GM18858 (cell line): ENCODE measurements around the gene ATXN2.
"Not testable (repeated sequence)": the region's sequence is repeated elsewhere in the genome, so short reads cannot be mapped to it uniquely, and the experiment has no call there.

Source experiments
- ATAC-seq: cut with Tn5 transposase; IDR thresholded peaks from one replicate; pipeline ENCODE4 v1.9.1; 2021; ENCODE audit not compliant: unreplicated experiment

The ATXN2 gene

GRCh38 chr12:111578276-111578970, 20.7 kb downstream of the ATXN2 start:
- ATAC-seq: no peak

- no peak for ATAC-seq
Measured at GRCh38 chr12:111574797-111575443, 24.2 kb downstream of the ATXN2 start.

- no peak for ATAC-seq
Measured at GRCh38 chr12:111573476-111573875, 25.6 kb downstream of the ATXN2 start.

- ATAC-seq: no peak
Measured at GRCh38 chr12:111570084-111570961, 28.8 kb downstream of the ATXN2 start.

GRCh38 chr12:111569363-111570083, 29.6 kb downstream of the ATXN2 start:
- no peak for ATAC-seq

- ATAC-seq: not testable (repeated sequence)
Measured at GRCh38 chr12:111560844-111561243, 38.3 kb downstream of the ATXN2 start.

GRCh38 chr12:111558107-111558376, 41.1 kb downstream of the ATXN2 start:
- no peak for ATAC-seq

GRCh38 chr12:111557271-111558106, 41.6 kb downstream of the ATXN2 start:
- no peak for ATAC-seq

- no peak for ATAC-seq
Measured at GRCh38 chr12:111556676-111557075, 42.4 kb downstream of the ATXN2 start.

- ATAC-seq: not testable (repeated sequence)
Measured at GRCh38 chr12:111555313-111555712, 43.8 kb downstream of the ATXN2 start.

GRCh38 chr12:111546758-111547383, 52.2 kb downstream of the ATXN2 start:
- no peak for ATAC-seq

GRCh38 chr12:111546171-111546570, 52.9 kb downstream of the ATXN2 start:
- ATAC-seq: no peak

- ATAC-seq: no peak
Measured at GRCh38 chr12:111544032-111544431, 55.1 kb downstream of the ATXN2 start.

- no peak for ATAC-seq
Measured at GRCh38 chr12:111532751-111533150, 66.4 kb downstream of the ATXN2 start.

GRCh38 chr12:111529424-111530368, 69.4 kb downstream of the ATXN2 start:
- no peak for ATAC-seq

- no peak for ATAC-seq
Measured at GRCh38 chr12:111523587-111524167, 75.4 kb downstream of the ATXN2 start.

- no peak for ATAC-seq
Measured at GRCh38 chr12:111521801-111522200, 77.3 kb downstream of the ATXN2 start.

GRCh38 chr12:111519937-111520336, 79.2 kb downstream of the ATXN2 start:
- no peak for ATAC-seq
